ENCODE results near the gene PACSIN2. TPM values are rescaled to one million over a fixed set of nuclear protein-coding genes. Genes with fewer than 3 reads are reported as not detected.
A peak's percentile ranks its signal among the peaks of the same experiment; 100 is the strongest.

PACSIN2 gene
- total RNA-seq, 1 experiment from 2014 or later = 60.2 TPM

DNA sequence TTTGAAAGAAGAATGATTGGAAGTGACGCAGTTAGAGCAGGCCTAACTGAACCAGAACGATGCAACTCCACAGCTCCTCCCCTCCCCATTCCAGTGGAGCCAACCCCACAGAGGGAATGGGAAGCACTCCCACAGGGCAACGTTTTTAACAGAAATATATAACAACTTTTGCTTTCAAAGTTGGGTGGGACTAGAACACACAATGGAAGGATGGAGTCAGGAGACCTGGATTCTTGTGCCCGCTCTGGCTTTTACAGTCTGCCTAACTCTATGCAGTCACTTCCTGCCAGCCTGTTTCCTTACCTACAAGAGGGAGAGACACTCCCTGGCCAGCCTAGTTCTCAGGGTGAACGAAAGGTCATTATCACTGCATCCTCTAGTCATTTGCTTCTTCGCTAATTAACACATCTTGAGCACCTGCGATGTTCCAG lies 75.5 kb downstream of the PACSIN2 start:
- ATAC-seq (peak; percentile 68), DNase-seq (ENCODE audit: low read depth, low spot score) (no peak)
- in situ Hi-C loops (cut with HindIII; ENCODE audit: low pct_unique_long_range_greater_than_20kb, low sequenced_read_pairs) (no loop called here), intact Hi-C loops (cut with micrococcal nuclease; ENCODE audit: unreplicated experiment) (no loop called here)
- H3K27ac ChIP-seq (ENCODE audit: low read length) = peak overlapping the region; percentile 78
- no TSS peak for BruUV-seq (replicated peaks)
- no peaks in the 10 kb centered on the region for H3K27me3 ChIP-seq (ENCODE audit: control insufficient read depth, insufficient read depth, low read length)
- no peaks in the 10 kb centered on the region for H3K9me3 ChIP-seq (ENCODE audit: control insufficient read depth, insufficient read depth, low read depth, low read length)
- no peak for TF ChIP-seq CTCF (IDR thresholded peaks at IDR 0.05)
- TF ChIP-seq REST (IDR thresholded peaks at IDR 0.05; ENCODE audit: insufficient read depth in 1 of 2, low read depth in 2 of 2, low read length in 1 of 2) = no peak
- TF ChIP-seq POLR2AphosphoS5 (IDR thresholded peaks at IDR 0.05; ENCODE audit: low read depth, low read length) = no peak
- no peak for TF ChIP-seq SIN3A (IDR thresholded peaks at IDR 0.05; ENCODE audit: borderline replicate concordance, insufficient read depth, low read depth, low read length)
- TF ChIP-seq TCF7L2 (IDR thresholded peaks at IDR 0.05; ENCODE audit: low read depth, low read length) = no peak
- H3K4me3 ChIP-seq (ENCODE audit: low read depth in 2 of 2, low read length in 2 of 2) = peak overlapping the region in 1 of 2 experiments; percentile 31; a peak in 2 of 4 replicates
- ChIA-PET POLR2A (no interaction called here), CTCF (interaction anchor here (0.5 kb wide), 1 partner anchor 10 kb away, joined by 3 read pairs; no protein-coding TSS in a partner anchor)
- peaks cover 42% of the 10 kb centered on the region for H3K4me1 ChIP-seq (ENCODE audit: control insufficient read depth, insufficient read depth, low read length)
- no peaks in the 10 kb centered on the region for H3K36me3 ChIP-seq (ENCODE audit: control insufficient read depth, insufficient read depth, low read length)

DNA sequence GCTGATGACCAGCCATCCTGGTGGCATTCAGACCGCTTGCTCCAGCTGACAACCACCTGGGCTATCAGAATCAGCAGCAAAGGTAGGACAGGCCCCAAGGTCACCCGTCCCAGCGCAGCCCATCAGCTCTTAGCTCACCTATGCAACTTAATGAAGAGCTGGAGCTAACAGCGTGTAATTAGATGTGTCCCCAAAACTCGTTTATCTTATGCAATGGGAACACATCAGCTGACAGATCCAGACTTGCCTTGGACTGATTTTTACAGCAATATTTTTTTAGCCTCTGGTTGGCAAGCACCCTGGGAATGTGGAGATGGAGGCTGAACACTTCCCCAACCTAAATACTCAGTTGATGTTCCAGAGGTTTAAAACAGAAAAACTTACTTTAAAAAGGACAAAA lies 76.0 kb downstream of the PACSIN2 start:
- Histone ChIP-seq H3K27ac (ENCODE audit: low read length) (peak overlapping the region; percentile 78), H3K4me1 (ENCODE audit: control insufficient read depth, insufficient read depth, low read length) (peaks cover 43% of the 10 kb centered on the region), H3K9me3 (ENCODE audit: control insufficient read depth, insufficient read depth, low read depth, low read length) (no peaks in the 10 kb centered on the region), H3K27me3 (ENCODE audit: control insufficient read depth, insufficient read depth, low read length) (no peaks in the 10 kb centered on the region), H3K36me3 (ENCODE audit: control insufficient read depth, insufficient read depth, low read length) (no peaks in the 10 kb centered on the region), H3K4me3 (ENCODE audit: low read depth in 2 of 2, low read length in 2 of 2) (no peak overlapping the region)
- ATAC-seq = no peak
- POLR2A ChIA-PET = no interaction called here
- no peak for DNase-seq (ENCODE audit: low read depth, low spot score)
- TF ChIP-seq TCF7L2 (IDR thresholded peaks at IDR 0.05; ENCODE audit: low read depth, low read length) = no peak
- no peak for TF ChIP-seq REST (IDR thresholded peaks at IDR 0.05; ENCODE audit: insufficient read depth in 1 of 2, low read depth in 2 of 2, low read length in 1 of 2)
- no peak for TF ChIP-seq CTCF (IDR thresholded peaks at IDR 0.05)
- no peak for TF ChIP-seq POLR2AphosphoS5 (IDR thresholded peaks at IDR 0.05; ENCODE audit: low read depth, low read length)
- no peak for TF ChIP-seq SIN3A (IDR thresholded peaks at IDR 0.05; ENCODE audit: borderline replicate concordance, insufficient read depth, low read depth, low read length)
- in situ Hi-C loops (cut with HindIII; ENCODE audit: low pct_unique_long_range_greater_than_20kb, low sequenced_read_pairs) (no loop called here), intact Hi-C loops (cut with micrococcal nuclease; ENCODE audit: unreplicated experiment) (no loop called here)
- CTCF ChIA-PET = interaction anchor here (0.5 kb wide), 1 partner anchor 10 kb away, joined by 3 read pairs; no protein-coding TSS in a partner anchor
- no TSS peak for BruUV-seq (replicated peaks)
